SHP77 treated with DMSO at 0.1 percent for 48 hours (cell line): ENCODE measurements around the gene CNTN1.
"Not testable (repeated sequence)": the region's sequence is repeated elsewhere in the genome, so short reads cannot be mapped to it uniquely, and the experiment has no call there.

Experiments
- DNase-seq: peaks from one replicate; lab custom pipeline; 2025; lab: John Stamatoyannopoulos, UW

CNTN1 gene

DNA sequence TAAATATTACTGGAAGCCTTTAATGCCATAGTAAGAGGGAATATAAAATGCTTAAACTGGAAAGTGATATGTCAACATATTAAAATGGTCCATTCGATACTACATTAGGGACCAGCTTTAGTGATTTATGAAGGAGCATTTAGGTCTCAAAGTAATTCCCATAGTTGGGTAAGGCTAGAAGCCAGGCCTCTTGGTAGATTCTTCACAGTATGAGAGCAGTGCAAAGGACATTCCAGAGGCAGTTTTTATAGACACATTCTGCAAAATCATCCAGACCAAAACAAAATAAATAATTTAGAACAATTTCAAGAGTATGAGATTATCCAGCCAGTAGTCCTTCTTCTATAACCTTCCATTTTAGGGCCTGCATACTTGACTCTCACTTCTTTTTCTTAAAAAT, 353.3 kb downstream of the CNTN1 start:
- no peak for DNase-seq

GRCh38 chr12:41049033-41049432, 356.8 kb downstream of the CNTN1 start:
- DNase-seq = no peak

- DNase-seq = no peak
Measured at GRCh38 chr12:41051954-41052353, 359.7 kb downstream of the CNTN1 start.

DNA sequence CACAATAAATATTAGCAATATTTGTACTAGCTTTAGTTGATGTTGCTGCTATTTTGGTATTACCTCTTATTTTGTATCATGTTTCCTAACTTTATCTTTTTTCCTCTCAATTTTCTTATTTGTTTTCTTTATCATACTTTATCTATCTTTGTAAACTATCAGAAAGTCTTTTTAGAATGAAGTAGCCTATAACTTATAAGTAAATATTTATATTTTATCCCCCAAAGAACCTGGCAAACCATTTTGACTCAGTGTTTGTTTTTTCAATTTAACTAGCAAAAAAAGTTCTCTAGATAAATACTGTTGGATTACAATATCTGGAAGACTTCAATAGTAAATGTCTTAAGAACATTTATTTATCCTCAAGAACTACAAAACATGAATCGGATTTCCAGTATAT, 360.2 kb downstream of the CNTN1 start:
- no peak for DNase-seq

GRCh38 chr12:41053046-41053445, 360.8 kb downstream of the CNTN1 start:
- DNase-seq = no peak

DNA sequence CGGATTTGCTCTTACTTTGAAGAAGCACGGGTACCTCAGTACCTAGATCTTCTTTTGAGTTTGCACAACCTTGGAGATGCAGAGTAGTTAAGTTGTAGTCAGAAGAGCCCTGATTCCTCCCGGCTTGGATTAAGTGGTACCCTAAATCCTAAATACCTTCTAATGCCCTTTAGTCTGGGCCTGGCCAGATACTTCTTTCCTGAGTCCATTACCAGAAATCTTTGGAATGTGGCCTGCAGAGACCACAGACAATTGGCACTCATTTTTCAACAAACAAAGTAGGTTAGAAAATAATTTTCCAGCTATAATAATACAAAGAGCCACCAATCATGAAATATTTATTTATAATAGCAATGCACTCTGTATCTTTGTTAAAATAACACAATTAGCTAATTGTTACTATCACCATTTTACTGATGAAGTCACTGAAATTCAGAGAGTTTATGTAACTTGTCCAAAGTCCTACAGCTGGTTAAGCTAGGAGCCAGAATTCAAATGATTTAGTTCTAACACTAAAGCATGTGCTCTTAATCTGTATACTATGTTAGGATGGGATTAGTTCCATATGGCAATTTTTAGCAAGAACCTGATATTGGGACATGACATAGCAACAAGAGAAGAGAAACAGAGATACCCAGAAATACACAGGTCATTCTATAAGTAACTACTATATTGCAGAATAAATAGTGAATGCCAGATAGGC, 363.8 kb downstream of the CNTN1 start:
- DNase-seq = no peak

DNA sequence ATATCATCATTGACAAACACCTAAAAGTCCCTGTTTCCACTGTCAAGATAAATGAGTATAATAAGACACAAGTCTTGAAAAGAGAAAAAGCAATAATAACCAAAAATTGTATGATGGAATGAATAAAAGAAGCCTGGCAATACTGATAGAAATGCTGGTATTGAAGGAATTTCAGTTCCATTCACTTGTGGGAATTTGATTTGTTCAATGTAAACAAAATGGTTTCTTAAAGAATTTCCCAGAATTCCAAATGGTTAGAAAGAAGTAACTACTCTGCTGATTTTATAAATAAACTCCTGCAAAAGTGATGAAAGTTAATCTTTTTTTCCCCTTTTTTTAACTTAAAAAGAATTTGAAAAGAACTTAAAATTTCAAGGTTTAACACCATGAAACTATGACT, 366.0 kb downstream of the CNTN1 start:
- no peak for DNase-seq

DNA sequence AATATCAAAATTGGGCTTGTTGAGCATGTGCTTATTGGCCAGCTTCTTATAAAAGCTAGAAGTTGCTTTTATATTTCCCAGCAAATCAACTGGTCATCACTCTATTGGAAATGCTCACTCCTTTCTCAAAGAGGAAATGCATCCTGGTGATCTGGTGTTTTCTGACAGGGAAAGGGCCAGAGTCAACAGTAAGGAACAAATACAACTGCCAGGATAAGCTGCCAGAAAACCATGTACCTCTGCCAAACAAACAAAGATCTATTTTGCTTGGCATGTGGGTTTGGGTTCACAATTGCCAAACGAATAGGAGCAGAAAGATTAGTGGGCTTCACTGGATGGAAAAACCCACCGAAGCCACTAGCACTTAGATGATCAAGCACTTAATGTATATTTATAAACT, 369.0 kb downstream of the CNTN1 start:
- DNase-seq = no peak

DNA sequence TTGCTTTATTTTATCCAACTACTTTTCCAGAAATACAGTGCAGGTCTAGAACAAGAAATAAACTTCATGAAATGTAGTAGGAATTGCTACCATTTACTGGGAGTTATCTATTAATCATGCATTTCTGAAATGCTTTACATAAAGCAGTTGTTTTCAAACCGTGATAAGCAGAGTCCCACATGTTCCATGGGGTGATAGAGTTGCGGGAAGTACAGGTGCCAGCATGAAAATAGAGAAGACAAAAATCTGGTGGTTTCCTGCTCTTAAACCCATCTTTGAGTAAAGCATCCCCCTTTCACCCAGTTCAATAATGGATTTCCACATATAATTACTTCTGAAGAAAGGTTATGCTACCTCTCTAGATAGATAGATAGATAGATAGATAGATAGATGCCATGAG, 372.2 kb downstream of the CNTN1 start:
- no peak for DNase-seq

GRCh38 chr12:41067941-41068645, 375.9 kb downstream of the CNTN1 start:
- DNase-seq = no peak

- DNase-seq = no peak
Measured at GRCh38 chr12:41073633-41074472, 381.6 kb downstream of the CNTN1 start.

- no peak for DNase-seq
Measured at GRCh38 chr12:41074473-41074769, 382.2 kb downstream of the CNTN1 start.

GRCh38 chr12:41076114-41076513, 383.9 kb downstream of the CNTN1 start:
- DNase-seq = no peak

DNA sequence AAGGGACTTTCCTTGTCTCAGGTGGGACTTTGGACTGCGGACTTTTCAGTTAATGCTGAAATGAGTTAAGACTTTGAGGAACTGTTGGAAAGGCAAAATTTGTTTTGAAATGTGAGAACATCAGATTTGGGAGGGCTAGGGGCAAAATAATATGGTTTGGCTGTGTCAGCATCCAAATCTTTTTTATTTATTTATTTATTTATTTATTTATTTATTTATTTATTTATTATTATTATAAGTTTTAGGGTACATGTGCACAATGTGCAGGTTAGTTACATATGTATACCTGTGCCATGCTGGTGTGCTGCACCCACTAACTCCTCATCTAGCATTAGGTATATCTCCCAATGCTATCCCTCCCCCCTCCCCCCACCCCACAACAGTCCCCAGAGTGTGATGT, 389.0 kb downstream of the CNTN1 start:
- DNase-seq = not testable (repeated sequence)

DNA sequence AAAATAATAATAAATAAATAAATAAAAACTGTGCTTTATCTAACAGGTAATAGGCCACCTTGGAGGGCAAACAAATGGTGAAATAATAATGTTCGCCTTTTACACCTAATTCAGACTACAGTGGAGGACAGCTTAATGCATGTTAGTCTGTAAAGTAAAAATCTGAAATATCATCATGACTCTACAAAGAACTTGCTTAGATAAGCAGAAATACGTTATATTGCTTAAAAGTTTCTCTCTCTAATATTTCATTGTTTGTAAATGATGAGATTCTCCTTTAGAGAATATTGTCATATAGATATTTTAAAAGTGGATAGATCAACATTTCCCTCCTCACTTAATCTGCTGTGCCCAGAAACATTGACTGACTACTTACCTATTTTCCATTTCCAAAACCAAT, 397.2 kb downstream of the CNTN1 start:
- DNase-seq = no peak

GRCh38 chr12:41092115-41092514, 399.9 kb downstream of the CNTN1 start:
- no peak for DNase-seq

GRCh38 chr12:41096797-41097196, 404.6 kb downstream of the CNTN1 start:
- DNase-seq = no peak

DNA sequence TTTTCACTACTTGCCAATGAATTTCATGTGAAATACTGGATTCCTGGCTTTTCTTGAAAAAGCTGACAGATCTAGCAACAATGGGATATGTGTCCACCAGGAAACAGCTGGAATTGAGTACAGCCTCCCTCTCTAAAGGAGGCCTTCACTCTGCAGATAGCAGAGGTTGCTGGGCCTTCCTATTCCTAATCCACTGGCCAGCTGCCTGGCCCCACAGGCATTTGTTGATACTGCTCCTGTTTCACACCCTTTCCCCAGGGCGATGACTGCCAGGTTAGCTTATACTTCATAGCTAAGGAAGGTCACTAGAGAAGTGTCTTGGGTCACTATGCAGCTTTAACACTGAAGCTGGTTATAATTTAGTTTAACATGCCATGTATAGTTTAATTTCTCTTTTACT, 408.3 kb downstream of the CNTN1 start:
- no peak for DNase-seq

- DNase-seq = no peak
Measured at GRCh38 chr12:41101806-41102205, 409.6 kb downstream of the CNTN1 start.

GRCh38 chr12:41103614-41104013, 411.4 kb downstream of the CNTN1 start:
- DNase-seq = no peak

DNA sequence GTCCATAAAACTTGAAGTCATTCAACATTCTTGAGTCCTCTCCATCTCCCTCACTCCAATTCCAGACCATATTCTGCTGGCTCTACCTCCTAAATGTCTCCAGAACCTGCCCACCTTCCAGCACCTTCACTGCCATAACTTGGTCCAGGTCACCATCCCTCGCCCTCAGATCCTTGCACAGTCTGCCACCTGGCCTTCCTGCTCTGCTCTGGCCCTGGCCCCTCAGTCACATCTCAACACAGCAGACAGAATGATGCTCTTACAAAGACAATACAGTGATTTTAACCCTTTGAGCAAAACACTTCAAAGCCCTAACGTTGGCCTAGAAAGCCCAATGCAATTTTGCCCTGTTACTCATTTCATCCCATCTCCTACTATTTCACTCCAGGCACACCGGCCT, 414.1 kb downstream of the CNTN1 start:
- DNase-seq = no peak

GRCh38 chr12:41108032-41108431, 415.8 kb downstream of the CNTN1 start:
- no peak for DNase-seq

DNA sequence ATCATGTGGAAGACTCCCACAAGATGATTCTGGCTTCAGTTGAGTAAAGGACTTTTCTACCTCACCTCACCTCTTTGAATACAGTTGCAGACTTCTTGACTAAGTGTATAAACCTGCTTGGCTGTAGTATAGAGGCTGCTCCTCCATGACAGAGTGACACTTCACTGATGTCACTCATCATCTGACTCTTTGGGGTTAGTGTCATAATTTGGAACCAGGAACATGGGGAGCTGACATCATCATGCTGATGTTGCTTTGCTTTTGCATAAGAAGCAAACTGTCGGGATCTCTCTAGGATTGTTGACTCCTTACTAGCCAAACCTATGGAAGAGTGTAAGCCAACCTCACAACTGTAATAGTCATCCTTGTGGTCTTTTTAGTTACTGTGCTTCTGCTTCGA, 420.7 kb downstream of the CNTN1 start:
- no peak for DNase-seq
